GM19324 (cell line): ENCODE data around the gene PRKAG1.

ENCODE experiments used
- ATAC-seq: cut with Tn5 transposase; IDR thresholded peaks from one replicate; pipeline ENCODE4 v1.9.1; 2021; ENCODE audit warnings: mild to moderate bottlenecking, moderate library complexity; ENCODE audit not compliant: unreplicated experiment, low FRiP score

Gene PRKAG1

GRCh38 chr12:48986720-48987291, 31.8 kb downstream of the PRKAG1 start:
- ATAC-seq = no peak

- no peak for ATAC-seq
These were observed 32.7 kb downstream of the PRKAG1 start for GRCh38 chr12:48985901-48986300.

- ATAC-seq = no peak
These were observed 33.1 kb downstream of the PRKAG1 start for GRCh38 chr12:48985475-48985897.

- ATAC-seq = no peak
These were observed 36.0 kb downstream of the PRKAG1 start for GRCh38 chr12:48982397-48983080.

GRCh38 chr12:48981757-48982157, 36.8 kb downstream of the PRKAG1 start:
- no peak for ATAC-seq

GRCh38 chr12:48980953-48981756, 37.4 kb downstream of the PRKAG1 start:
- ATAC-seq = no peak

GRCh38 chr12:48980389-48980952, 38.1 kb downstream of the PRKAG1 start:
- no peak for ATAC-seq

GRCh38 chr12:48979602-48980388, 38.8 kb downstream of the PRKAG1 start:
- ATAC-seq = no peak

- ATAC-seq = no peak
These were observed 39.6 kb downstream of the PRKAG1 start for GRCh38 chr12:48978741-48979601.

- ATAC-seq = no peak
These were observed 40.3 kb downstream of the PRKAG1 start, which contains the start of gene WNT1 for GRCh38 chr12:48978291-48978740. Gene WNT1, plus strand, starts transcription at chr12:48978322. Its CDS starts 329 bp downstream, at chr12:48978651.

- ATAC-seq = no peak
These were observed 41.0 kb downstream of the PRKAG1 start for GRCh38 chr12:48977290-48978281.

GRCh38 chr12:48973941-48974673, 44.5 kb downstream of the PRKAG1 start:
- ATAC-seq = no peak

GRCh38 chr12:48973531-48973930, 45.0 kb downstream of the PRKAG1 start:
- ATAC-seq = no peak

GRCh38 chr12:48972952-48973483, 45.6 kb downstream of the PRKAG1 start:
- ATAC-seq = no peak

- ATAC-seq = no peak
These were observed 46.2 kb downstream of the PRKAG1 start for GRCh38 chr12:48972213-48972951.

- ATAC-seq = no peak
These were observed 47.8 kb downstream of the PRKAG1 start for GRCh38 chr12:48970702-48971334.
